Calu3 (cell line): ENCODE results near the gene DAAM1. TPM values are rescaled to one million over a fixed set of nuclear protein-coding genes. Genes with fewer than 3 reads are reported as not detected.

Experiments used
- BruUV-seq: library from RNA; stranded (reverse); fragments of 400-500 nt; replicated peaks from 2 replicates; lab custom pipeline; 2021; lab: Mats Ljungman, UMichigan
- CTCF ChIA-PET: fragments of 300-600 bp; sonication (Branson Sonifier 250); formaldehyde crosslinking; loops from one replicate; lab custom pipeline; 2022; ENCODE audit warnings: antibody characterized with exemption; lab: Charles Lee
- DNase-seq: peaks from one replicate; pipeline ENCODE4 v3.0.0; 2022
- H3K27ac Mint-ChIP-seq: one replicate; pipeline ENCODE4 v1.8.0; 2022; ENCODE audit warnings: mixed read lengths; ENCODE audit not compliant: unreplicated experiment
- H3K27me3 Mint-ChIP-seq: one replicate; pipeline ENCODE4 v1.8.0; 2022; ENCODE audit warnings: mixed read lengths; ENCODE audit not compliant: unreplicated experiment
- H3K36me3 Mint-ChIP-seq: one replicate; pipeline ENCODE4 v1.8.0; 2022; ENCODE audit warnings: mild to moderate bottlenecking, moderate library complexity, mixed read lengths; ENCODE audit not compliant: insufficient read depth, unreplicated experiment
- H3K4me1 Mint-ChIP-seq: one replicate; pipeline ENCODE4 v1.8.0; 2022; ENCODE audit warnings: mild to moderate bottlenecking, low read depth, mixed read lengths; ENCODE audit not compliant: unreplicated experiment
- H3K4me3 Mint-ChIP-seq: one replicate; pipeline ENCODE4 v1.8.0; 2022; ENCODE audit warnings: mild to moderate bottlenecking, low read depth, moderate library complexity, mixed read lengths; ENCODE audit not compliant: unreplicated experiment
- H3K9me3 Mint-ChIP-seq: one replicate; pipeline ENCODE4 v1.8.0; 2022; ENCODE audit warnings: low read depth, mixed read lengths; ENCODE audit not compliant: unreplicated experiment
- CTCF ChIP-seq: fragments of 200-600 bp; IDR thresholded peaks from one replicate; pipeline ENCODE4 v1.8.0; 2022; ENCODE audit warnings: antibody characterized with exemption; ENCODE audit not compliant: unreplicated experiment
- intact Hi-C: fragments of 100-400 bp; cut with micrococcal nuclease; formaldehyde crosslinking; loops from one replicate; pipeline ENCODE4 v1.10.0; 2022; ENCODE audit not compliant: unreplicated experiment
- total RNA-seq: library from RNA; stranded (reverse); gene quantifications from 2 replicates; pipeline ENCODE4 v1.2.3, GENCODE V29; 2022

The DAAM1 gene
- total RNA-seq, 1 experiment from 2014 or later = 28.9 TPM

- H3K36me3 Mint-ChIP-seq = no peaks in the 10 kb centered on the region
- intact Hi-C loops = no loop called here
- BruUV-seq = no TSS peak
- no peak overlapping the region for H3K27ac Mint-ChIP-seq
- H3K27me3 Mint-ChIP-seq = no peaks in the 10 kb centered on the region
- peaks cover 31% of the 10 kb centered on the region for H3K4me1 Mint-ChIP-seq
- no peak for DNase-seq
- CTCF ChIA-PET = interaction anchor here (0.6 kb wide), 1 partner anchor 21 kb away, joined by 3 read pairs; no protein-coding TSS in a partner anchor
- no peak overlapping the region for H3K4me3 Mint-ChIP-seq
- TF ChIP-seq CTCF = no peak
- no peaks in the 10 kb centered on the region for H3K9me3 Mint-ChIP-seq
Observed at GRCh38 chr14:59302313-59302712, 113.8 kb downstream of the DAAM1 start.

- CTCF ChIA-PET = no interaction called here
- intact Hi-C loops = no loop called here
- DNase-seq = no peak
- H3K27ac Mint-ChIP-seq = no peak overlapping the region
- BruUV-seq = no TSS peak
- H3K4me3 Mint-ChIP-seq = no peak overlapping the region
- H3K36me3 Mint-ChIP-seq = no peaks in the 10 kb centered on the region
- no peaks in the 10 kb centered on the region for H3K27me3 Mint-ChIP-seq
- no peak for TF ChIP-seq CTCF
- H3K9me3 Mint-ChIP-seq = no peaks in the 10 kb centered on the region
- peaks cover 34% of the 10 kb centered on the region for H3K4me1 Mint-ChIP-seq
Observed at GRCh38 chr14:59303216-59303615, 114.7 kb downstream of the DAAM1 start.

- CTCF ChIA-PET = no interaction called here
- no peak for TF ChIP-seq CTCF
- BruUV-seq = no TSS peak
- Mint-ChIP-seq H3K27me3 (no peaks in the 10 kb centered on the region), H3K4me3 (no peak overlapping the region), H3K9me3 (no peaks in the 10 kb centered on the region), H3K36me3 (no peaks in the 10 kb centered on the region), H3K27ac (no peak overlapping the region), H3K4me1 (peaks cover 34% of the 10 kb centered on the region)
- intact Hi-C loops = no loop called here
- no peak for DNase-seq
Observed at GRCh38 chr14:59305231-59305630, 116.8 kb downstream of the DAAM1 start.

- CTCF ChIA-PET = interaction anchor here (0.6 to 1.5 kb wide), 3 partner anchors 13 to 182 kb away, joined by 3 to 4 read pairs (median 4); no protein-coding TSS in a partner anchor
Observed at GRCh38 chr14:59305836-59306555, 117.5 kb downstream of the DAAM1 start.

More at GRCh38 chr14:59305836-59306555, 117.5 kb downstream of the DAAM1 start:
- H3K27ac Mint-ChIP-seq = no peak overlapping the region
- DNase-seq = no peak
- TF ChIP-seq CTCF = no peak
- H3K9me3 Mint-ChIP-seq = no peaks in the 10 kb centered on the region
- no peaks in the 10 kb centered on the region for H3K27me3 Mint-ChIP-seq
- H3K36me3 Mint-ChIP-seq = no peaks in the 10 kb centered on the region
- intact Hi-C loops = loop anchor here (2.0 kb wide), 1 partner anchor 23 kb away; no protein-coding TSS in a partner anchor
- peaks cover 34% of the 10 kb centered on the region for H3K4me1 Mint-ChIP-seq
- H3K4me3 Mint-ChIP-seq = no peak overlapping the region
- BruUV-seq = no TSS peak
